Kidney (tissue), 14 donors: ENCODE data around the gene SLC39A11. TPM values are rescaled to one million over a fixed set of nuclear protein-coding genes. Genes with fewer than 3 reads are reported as not detected.
"Not testable (repeated sequence)": the region's sequence is repeated elsewhere in the genome, so short reads cannot be mapped to it uniquely, and the experiment has no call there.

Source experiments
- DNase-seq, 5 donors: peaks; one replicate each; pipeline ENCODE4 v3.0.0-alpha.2; 2013 to 2020
- FAIRE-seq: peaks from 2 replicates; lab custom pipeline; 2012; peaks lifted over from hg19 to GRCh38; lab: Jason Lieb, UNC
- H3K27ac ChIP-seq, 2 donors: one replicate each; pipeline ENCODE4 v1.7.0; 2013; ENCODE audit warnings: low read depth in 2 of 2, low read length in 2 of 2, inconsistent platforms in 1 of 2
- H3K27me3 ChIP-seq: one replicate; pipeline ENCODE4 v1.7.1; 2013; ENCODE audit warnings: low read length, inconsistent platforms; ENCODE audit not compliant: control insufficient read depth, insufficient read depth
- H3K36me3 ChIP-seq, 3 donors: one replicate each; pipeline versions ENCODE4 v1.7.0 to v1.7.1; 2013; ENCODE audit warnings: low read length in 3 of 3, control low read depth in 1 of 3, inconsistent platforms in 1 of 3; ENCODE audit not compliant: insufficient read depth in 3 of 3, control insufficient read depth in 2 of 3
- H3K4me1 ChIP-seq, 3 donors: one replicate each; pipeline versions ENCODE4 v1.7.0 to v1.7.1; 2013; ENCODE audit warnings: low read length in 3 of 3, inconsistent platforms in 1 of 3, low read depth in 1 of 3; ENCODE audit not compliant: control insufficient read depth in 2 of 3, insufficient read depth in 2 of 3
- H3K4me3 ChIP-seq, 3 donors: one replicate each; pipeline versions ENCODE4 v1.7.0 to v1.8.1; 2013; ENCODE audit warnings: low read length in 3 of 3, control low read depth in 1 of 3, inconsistent platforms in 1 of 3
- H3K9ac ChIP-seq, 3 donors: one replicate each; pipeline versions ENCODE4 v1.7.0 to v1.7.1; 2013; ENCODE audit warnings: low read length in 3 of 3, control low read depth in 1 of 3, inconsistent platforms in 1 of 3
- H3K9me3 ChIP-seq, 3 donors: one replicate each; pipeline versions ENCODE4 v1.7.0 to v1.7.1; 2013; ENCODE audit warnings: low read length in 3 of 3, control low read depth in 1 of 3, inconsistent platforms in 1 of 3; ENCODE audit not compliant: control insufficient read depth in 2 of 3, insufficient read depth in 1 of 3
- intact Hi-C: fragments of 100-400 bp; cut with DNase I; formaldehyde crosslinking; loops from one replicate; pipeline ENCODE4 v1.11.1; 2022
- polyA plus RNA-seq: library from polyadenylated mRNA; stranded (reverse); fragments of 350-450 nt; fragmentation: Illumina TruSeq; extraction: RNeasy Lipid Tissue Mini Kit (QIAGEN cat#74804); gene quantifications from one replicate; pipeline ENCODE4 v1.2.3, GENCODE V29; 2014; ENCODE audit warnings: low read depth, low replicate concordance; ENCODE audit not compliant: insufficient read depth
- total RNA-seq: library from RNA; stranded (reverse); fragmentation: NEBNext Ultra II Directional; extraction: Animal tissue kit (Norgen Biotek cat#: 25700); gene quantifications from one replicate; pipeline ENCODE4 v1.2.1, GENCODE V29; 2021
- TF ChIP-seq, protein P1 (sequence below): IDR thresholded peaks from 3 replicates; pipeline ENCODE4 v1.5.1; 2012; ENCODE audit warnings: mild to moderate bottlenecking, moderate library complexity, borderline replicate concordance; ENCODE audit not compliant: insufficient read depth; ENCODE audit errors: extremely low read depth
- donor health status: control.
- donor health status: control.
- donor health status: control.
- donor health status: control.
- donor health status: control.
- donor health status: DM: yes; HTN: yes; CAD: no.
- donor health status: Normal renal cell carcinoma (clear cell type).

The SLC39A11 gene
- total and polyA plus RNA-seq, 2 donors from 2014 or later: 19.7 to 37.2 TPM

DNA sequence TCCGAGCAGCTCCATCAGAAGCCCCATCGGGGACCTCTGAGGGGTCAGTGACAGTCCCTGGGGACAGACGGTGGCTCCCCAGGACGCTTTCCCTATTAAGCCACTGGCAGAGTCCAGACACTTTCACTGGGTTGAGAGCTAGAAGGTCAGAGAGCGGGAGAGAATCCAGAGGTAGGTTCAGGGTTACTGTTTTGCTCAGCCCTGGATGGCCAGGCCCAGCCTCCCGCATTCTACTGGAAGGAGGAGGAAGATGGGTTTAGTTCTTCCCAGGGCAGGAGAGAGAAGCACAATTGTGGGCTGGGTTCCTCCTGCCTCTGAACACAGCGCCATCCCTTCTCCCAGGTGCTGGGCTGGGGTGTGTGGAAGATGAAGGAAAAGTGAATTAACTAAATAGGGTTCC, 452.8 kb downstream of the SLC39A11 start:
- H3K27ac ChIP-seq: no peak overlapping the region
- H3K9ac ChIP-seq: no peak overlapping the region
- H3K36me3 ChIP-seq: no peaks in the 10 kb centered on the region
- DNase-seq (no peak), FAIRE-seq (no peak)
- TF ChIP-seq, protein P1, sequence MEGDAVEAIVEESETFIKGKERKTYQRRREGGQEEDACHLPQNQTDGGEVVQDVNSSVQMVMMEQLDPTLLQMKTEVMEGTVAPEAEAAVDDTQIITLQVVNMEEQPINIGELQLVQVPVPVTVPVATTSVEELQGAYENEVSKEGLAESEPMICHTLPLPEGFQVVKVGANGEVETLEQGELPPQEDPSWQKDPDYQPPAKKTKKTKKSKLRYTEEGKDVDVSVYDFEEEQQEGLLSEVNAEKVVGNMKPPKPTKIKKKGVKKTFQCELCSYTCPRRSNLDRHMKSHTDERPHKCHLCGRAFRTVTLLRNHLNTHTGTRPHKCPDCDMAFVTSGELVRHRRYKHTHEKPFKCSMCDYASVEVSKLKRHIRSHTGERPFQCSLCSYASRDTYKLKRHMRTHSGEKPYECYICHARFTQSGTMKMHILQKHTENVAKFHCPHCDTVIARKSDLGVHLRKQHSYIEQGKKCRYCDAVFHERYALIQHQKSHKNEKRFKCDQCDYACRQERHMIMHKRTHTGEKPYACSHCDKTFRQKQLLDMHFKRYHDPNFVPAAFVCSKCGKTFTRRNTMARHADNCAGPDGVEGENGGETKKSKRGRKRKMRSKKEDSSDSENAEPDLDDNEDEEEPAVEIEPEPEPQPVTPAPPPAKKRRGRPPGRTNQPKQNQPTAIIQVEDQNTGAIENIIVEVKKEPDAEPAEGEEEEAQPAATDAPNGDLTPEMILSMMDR: no peak
- intact Hi-C loops: no loop called here
- H3K4me1 ChIP-seq: no peaks in the 10 kb centered on the region
- no peak overlapping the region for H3K4me3 ChIP-seq
- no peaks in the 10 kb centered on the region for H3K27me3 ChIP-seq
- no peaks in the 10 kb centered on the region for H3K9me3 ChIP-seq

DNA sequence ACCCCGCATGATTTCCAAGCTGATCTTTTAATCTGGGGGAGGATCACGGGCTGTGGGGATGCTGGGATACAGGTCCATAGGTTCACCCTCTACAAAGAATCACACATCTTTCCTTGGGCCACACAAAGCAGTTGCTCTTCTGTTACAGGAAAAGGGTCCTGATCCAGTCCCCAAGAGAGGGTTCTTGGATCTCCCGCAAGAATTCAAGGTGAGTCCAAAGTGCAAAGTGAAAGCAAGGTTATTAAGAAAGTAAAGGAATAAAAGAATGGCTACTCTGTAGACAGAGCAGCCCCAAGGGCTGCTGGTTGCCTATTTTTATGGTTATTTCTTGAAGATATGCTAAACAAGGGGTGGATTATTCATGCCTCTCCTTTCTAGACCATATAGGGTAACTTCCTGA, 453.6 kb downstream of the SLC39A11 start:
- H3K27ac ChIP-seq, intact Hi-C loops, DNase-seq, H3K4me1 ChIP-seq, FAIRE-seq, H3K27me3 ChIP-seq, H3K9ac ChIP-seq, H3K4me3 ChIP-seq, H3K36me3 ChIP-seq, H3K9me3 ChIP-seq: not testable (repeated sequence)

DNA sequence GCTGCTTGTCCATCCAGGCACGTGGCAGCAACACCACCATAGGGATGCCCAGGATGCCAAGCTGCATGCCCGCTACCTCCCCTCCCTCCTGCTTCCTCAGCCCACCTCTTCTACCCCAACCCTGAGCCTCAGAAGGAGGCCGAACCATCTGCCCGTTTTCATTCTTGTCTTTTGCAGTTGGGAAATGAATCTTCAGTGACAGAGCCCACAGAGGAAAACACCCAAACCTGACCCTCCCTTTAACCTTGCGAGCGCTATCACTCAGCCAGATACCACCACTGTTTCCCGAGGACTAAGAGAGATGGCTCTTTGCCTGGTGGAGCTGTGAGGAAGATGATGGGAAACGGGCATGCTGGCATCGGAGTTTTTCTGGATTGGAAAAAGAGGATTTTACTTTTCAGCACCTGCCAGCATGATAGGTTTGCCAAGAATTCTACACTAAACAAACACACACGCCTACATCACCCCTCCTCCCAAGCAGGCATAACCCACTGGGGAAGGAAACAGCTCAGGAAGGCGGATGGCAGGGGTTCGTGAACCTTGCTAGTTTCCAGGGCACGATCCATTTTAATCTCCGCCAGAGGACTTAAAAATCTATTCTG, 457.4 kb downstream of the SLC39A11 start:
- intact Hi-C loops: no loop called here
- DNase-seq: no peak
- Histone ChIP-seq H3K27ac (no peak overlapping the region), H3K27me3 (no peaks in the 10 kb centered on the region), H3K36me3 (no peaks in the 10 kb centered on the region), H3K4me1 (no peaks in the 10 kb centered on the region), H3K9ac (no peak overlapping the region), H3K4me3 (no peak overlapping the region), H3K9me3 (no peaks in the 10 kb centered on the region)
- TF ChIP-seq, protein P1: no peak
- no peak for FAIRE-seq

DNA sequence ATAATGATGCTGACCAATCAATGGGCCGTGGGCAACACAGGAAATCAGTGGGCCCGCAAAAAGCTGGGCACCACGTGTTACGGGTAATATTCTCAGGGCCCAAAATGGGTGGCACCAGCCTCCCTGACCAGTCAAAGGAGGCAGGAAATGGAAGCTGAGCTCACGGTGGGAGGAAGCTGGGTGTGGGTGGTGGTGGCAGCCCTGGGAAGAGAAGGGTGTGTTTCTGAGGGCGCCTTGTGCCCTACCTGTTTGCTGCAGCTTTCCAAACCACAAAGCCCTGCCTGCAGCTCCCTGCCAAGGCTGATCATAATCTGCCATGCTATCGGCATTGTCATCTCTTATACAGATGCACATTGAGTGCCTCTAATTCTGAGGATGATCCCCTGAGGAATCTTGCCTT, 457.9 kb downstream of the SLC39A11 start:
- H3K4me1 ChIP-seq: no peaks in the 10 kb centered on the region
- TF ChIP-seq, protein P1: no peak
- intact Hi-C loops: no loop called here
- H3K27ac ChIP-seq: no peak overlapping the region
- H3K9ac ChIP-seq: no peak overlapping the region
- H3K27me3 ChIP-seq: no peaks in the 10 kb centered on the region
- no peak overlapping the region for H3K4me3 ChIP-seq
- no peaks in the 10 kb centered on the region for H3K36me3 ChIP-seq
- no peaks in the 10 kb centered on the region for H3K9me3 ChIP-seq
- no peak for FAIRE-seq
- DNase-seq: no peak
